ENCODE results near the gene ASIC3. TPM values are rescaled to one million over a fixed set of nuclear protein-coding genes. Genes with fewer than 3 reads are reported as not detected.

ASIC3 gene
- polyA plus RNA-seq, 3 donors: 2.0 TPM; not detected in 2

DNA sequence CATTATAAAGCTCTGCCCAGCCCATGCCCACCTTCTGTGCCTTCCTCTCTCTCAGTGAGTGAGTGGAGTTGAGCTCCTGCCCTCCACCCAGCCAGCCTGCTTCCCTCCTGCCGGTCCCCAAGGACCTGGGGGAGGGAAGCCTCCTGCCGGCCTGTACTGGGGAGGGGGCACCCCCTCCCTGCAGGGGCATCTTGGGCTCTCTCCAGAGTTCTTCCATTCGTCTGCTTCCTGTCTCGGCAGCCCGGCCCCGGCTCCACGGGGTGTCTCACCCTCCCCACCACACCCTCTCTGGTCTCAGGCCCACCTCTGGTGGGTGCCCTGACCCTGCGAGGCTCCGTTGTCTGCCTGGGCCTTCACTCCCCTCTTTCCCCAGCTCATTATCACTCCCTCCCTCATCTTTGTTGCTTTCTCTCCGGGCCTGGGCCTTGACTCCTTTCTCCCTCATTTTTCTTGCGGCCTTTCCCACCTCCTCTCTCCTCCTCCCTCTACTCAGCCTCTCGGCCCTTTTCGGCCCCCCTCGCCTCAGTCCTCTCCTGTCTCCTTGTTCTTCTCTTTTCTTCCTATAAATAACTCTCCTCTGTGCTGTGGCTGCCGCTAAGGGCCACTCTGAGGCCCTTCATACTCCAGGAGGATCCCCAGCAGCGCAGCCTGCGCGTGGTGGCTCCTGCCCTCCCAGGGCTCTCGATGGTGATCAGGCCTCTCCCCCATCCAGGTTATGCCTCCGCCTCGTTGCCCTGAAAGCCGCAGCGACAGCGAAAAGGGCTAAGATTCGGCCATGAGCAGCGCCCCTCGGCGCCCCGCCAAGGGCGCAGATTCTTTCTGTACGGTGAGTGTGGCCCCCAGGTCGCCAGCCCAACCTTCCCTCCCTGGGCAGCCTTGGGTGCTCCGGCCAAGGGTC is 13.1 kb downstream of the ASIC3 start:
- intact Hi-C loops (cut with micrococcal nuclease): no loop called here
- Mint-ChIP-seq H3K27ac (peak overlapping the region in 3 of 7 donors; percentile 61 to 78 (median 72)), H3K4me3 (peak overlapping the region in 1 of 2 donors; percentile 27), H3K9me3 (no peaks in the 10 kb centered on the region), H3K27me3 (ENCODE audit: low read depth in 3 of 3) (peaks cover 0 to 1% (median 0%) of the 10 kb centered on the region in 3 donors), H3K36me3 (peaks cover 22 to 38% of the 10 kb centered on the region in 2 donors), H3K4me1 (peaks cover 35% of the 10 kb centered on the region)
- no peak overlapping the region for H3K27ac ChIP-seq (ENCODE audit: low read depth in 1 of 2, low read length in 2 of 2)
- H3K4me2 ChIP-seq (replicated peaks; ENCODE audit: extremely low read depth, low read length, poor library complexity, severe bottlenecking): no peak overlapping the region
- TF ChIP-seq, protein P1, sequence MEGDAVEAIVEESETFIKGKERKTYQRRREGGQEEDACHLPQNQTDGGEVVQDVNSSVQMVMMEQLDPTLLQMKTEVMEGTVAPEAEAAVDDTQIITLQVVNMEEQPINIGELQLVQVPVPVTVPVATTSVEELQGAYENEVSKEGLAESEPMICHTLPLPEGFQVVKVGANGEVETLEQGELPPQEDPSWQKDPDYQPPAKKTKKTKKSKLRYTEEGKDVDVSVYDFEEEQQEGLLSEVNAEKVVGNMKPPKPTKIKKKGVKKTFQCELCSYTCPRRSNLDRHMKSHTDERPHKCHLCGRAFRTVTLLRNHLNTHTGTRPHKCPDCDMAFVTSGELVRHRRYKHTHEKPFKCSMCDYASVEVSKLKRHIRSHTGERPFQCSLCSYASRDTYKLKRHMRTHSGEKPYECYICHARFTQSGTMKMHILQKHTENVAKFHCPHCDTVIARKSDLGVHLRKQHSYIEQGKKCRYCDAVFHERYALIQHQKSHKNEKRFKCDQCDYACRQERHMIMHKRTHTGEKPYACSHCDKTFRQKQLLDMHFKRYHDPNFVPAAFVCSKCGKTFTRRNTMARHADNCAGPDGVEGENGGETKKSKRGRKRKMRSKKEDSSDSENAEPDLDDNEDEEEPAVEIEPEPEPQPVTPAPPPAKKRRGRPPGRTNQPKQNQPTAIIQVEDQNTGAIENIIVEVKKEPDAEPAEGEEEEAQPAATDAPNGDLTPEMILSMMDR (IDR thresholded peaks at IDR 0.05): no peak
- peaks cover 38% of the 10 kb centered on the region for H3K79me2 ChIP-seq (ENCODE audit: insufficient read depth, low read length)
- no peak overlapping the region for H3K4me3 ChIP-seq (replicated peaks in 1 of 3; ENCODE audit: low read depth in 2 of 3, low read length in 3 of 3)
- DNase-seq: no peak
- WGBS (ENCODE audit: insufficient coverage): 91% methylated on average over 32 of the region's 33 CpGs
- H4K20me1 ChIP-seq (ENCODE audit: insufficient read depth, low read length): peaks cover 68% of the 10 kb centered on the region
- H3K9ac ChIP-seq (ENCODE audit: insufficient read depth, low read length, poor library complexity, severe bottlenecking): no peak overlapping the region
- peaks cover 35 to 42% of the 10 kb centered on the region in 2 donors for H3K4me1 ChIP-seq (ENCODE audit: control insufficient read depth in 1 of 2, insufficient read depth in 2 of 2, low read length in 2 of 2)
- H3K27me3 ChIP-seq (ENCODE audit: control insufficient read depth in 2 of 2, insufficient read depth in 2 of 2, low read length in 2 of 2): no peaks in the 10 kb centered on the region
- no peak overlapping the region for H2AFZ ChIP-seq (ENCODE audit: insufficient read depth, low read depth, low read length, poor library complexity, severe bottlenecking)
- peaks cover 32 to 45% of the 10 kb centered on the region in 2 donors for H3K36me3 ChIP-seq (replicated peaks in 1 of 2; ENCODE audit: control insufficient read depth in 1 of 2, insufficient read depth in 2 of 2, low read length in 2 of 2)
- H3K9me3 ChIP-seq (replicated peaks in 1 of 2; ENCODE audit: control insufficient read depth in 1 of 2, insufficient read depth in 1 of 2, low read length in 2 of 2): no peaks in the 10 kb centered on the region

DNA sequence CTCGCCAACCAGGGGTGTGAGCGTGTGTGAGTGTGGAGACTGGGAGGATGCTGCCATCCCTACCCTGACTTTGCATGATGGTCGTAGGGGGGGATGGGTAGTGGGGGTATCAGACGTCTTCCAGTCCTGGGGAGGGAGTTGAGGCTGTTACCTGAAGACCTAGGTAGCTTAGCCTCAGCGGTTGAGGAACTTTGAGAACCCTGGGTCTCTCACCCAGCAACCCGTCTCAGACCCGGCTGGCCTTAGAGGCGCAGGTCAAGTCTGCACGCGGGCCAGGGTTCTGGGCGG is 13.7 kb downstream of the ASIC3 start:
- H3K27ac Mint-ChIP-seq: peak overlapping the region in 1 of 7 donors; percentile 61
- TF ChIP-seq, protein P1 (IDR thresholded peaks at IDR 0.05): no peak
- Histone ChIP-seq H3K9me3 (replicated peaks in 1 of 2; ENCODE audit: control insufficient read depth in 1 of 2, insufficient read depth in 1 of 2, low read length in 2 of 2) (no peaks in the 10 kb centered on the region), H3K4me1 (ENCODE audit: control insufficient read depth in 1 of 2, insufficient read depth in 2 of 2, low read length in 2 of 2) (peaks cover 30 to 36% of the 10 kb centered on the region in 2 donors), H3K4me3 (replicated peaks in 1 of 3; ENCODE audit: low read depth in 2 of 3, low read length in 3 of 3) (no peak overlapping the region), H4K20me1 (ENCODE audit: insufficient read depth, low read length) (peaks cover 70% of the 10 kb centered on the region), H3K27me3 (ENCODE audit: control insufficient read depth in 2 of 2, insufficient read depth in 2 of 2, low read length in 2 of 2) (no peaks in the 10 kb centered on the region), H2AFZ (ENCODE audit: insufficient read depth, low read depth, low read length, poor library complexity, severe bottlenecking) (no peak overlapping the region), H3K36me3 (replicated peaks in 1 of 2; ENCODE audit: control insufficient read depth in 1 of 2, insufficient read depth in 2 of 2, low read length in 2 of 2) (peaks cover 38 to 51% of the 10 kb centered on the region in 2 donors), H3K9ac (ENCODE audit: insufficient read depth, low read length, poor library complexity, severe bottlenecking) (no peak overlapping the region), H3K27ac (ENCODE audit: low read depth in 1 of 2, low read length in 2 of 2) (no peak overlapping the region), H3K79me2 (ENCODE audit: insufficient read depth, low read length) (peaks cover 34% of the 10 kb centered on the region), H3K4me2 (replicated peaks; ENCODE audit: extremely low read depth, low read length, poor library complexity, severe bottlenecking) (no peak overlapping the region)
- WGBS (ENCODE audit: insufficient coverage): 96% methylated on average over 7 of the region's 11 CpGs
- peaks cover 0 to 1% (median 0%) of the 10 kb centered on the region in 3 donors for H3K27me3 Mint-ChIP-seq (ENCODE audit: low read depth in 3 of 3)
- peaks cover 26 to 44% of the 10 kb centered on the region in 2 donors for H3K36me3 Mint-ChIP-seq
- H3K9me3 Mint-ChIP-seq: no peaks in the 10 kb centered on the region
- intact Hi-C loops (cut with micrococcal nuclease): no loop called here
- H3K4me1 Mint-ChIP-seq: peaks cover 29% of the 10 kb centered on the region
- no peak for DNase-seq
- no peak overlapping the region for H3K4me3 Mint-ChIP-seq
